UCSD-AML1 (cell line): ENCODE measurements around the gene BCLAF3.

Source experiments
- DNase-seq: peaks from one replicate; lab custom pipeline; 2025; ENCODE audit not compliant: unreplicated experiment; lab: John Stamatoyannopoulos, UW

Gene BCLAF3

GRCh38 chrX:19968276-19968675 is 22.6 kb downstream of the BCLAF3 start:
- DNase-seq, result no peak

DNA sequence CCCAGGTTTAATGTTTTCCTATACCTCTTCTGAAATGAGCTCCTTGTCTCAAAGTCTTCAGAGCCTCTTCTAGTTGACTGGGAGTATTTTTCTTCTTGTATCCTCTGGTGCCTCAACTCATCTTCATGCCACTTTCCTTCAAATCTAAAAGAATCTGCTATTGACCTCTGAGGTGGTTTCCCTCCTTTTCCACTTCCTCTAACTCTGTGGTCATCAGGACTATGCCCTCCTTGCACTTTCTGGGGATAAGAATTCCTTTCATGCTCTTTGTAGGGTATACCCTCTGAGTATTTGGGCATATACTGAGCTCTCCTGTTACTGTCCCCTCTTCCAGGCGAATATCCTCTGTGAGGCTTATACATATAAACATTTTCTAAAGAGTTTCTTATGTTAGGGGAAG is 24.8 kb downstream of the BCLAF3 start:
- DNase-seq, result no peak

- DNase-seq, result no peak
Measured at GRCh38 chrX:19964017-19964710, 26.7 kb downstream of the BCLAF3 start.

GRCh38 chrX:19960913-19961312 is 29.9 kb downstream of the BCLAF3 start:
- DNase-seq, result no peak

DNA sequence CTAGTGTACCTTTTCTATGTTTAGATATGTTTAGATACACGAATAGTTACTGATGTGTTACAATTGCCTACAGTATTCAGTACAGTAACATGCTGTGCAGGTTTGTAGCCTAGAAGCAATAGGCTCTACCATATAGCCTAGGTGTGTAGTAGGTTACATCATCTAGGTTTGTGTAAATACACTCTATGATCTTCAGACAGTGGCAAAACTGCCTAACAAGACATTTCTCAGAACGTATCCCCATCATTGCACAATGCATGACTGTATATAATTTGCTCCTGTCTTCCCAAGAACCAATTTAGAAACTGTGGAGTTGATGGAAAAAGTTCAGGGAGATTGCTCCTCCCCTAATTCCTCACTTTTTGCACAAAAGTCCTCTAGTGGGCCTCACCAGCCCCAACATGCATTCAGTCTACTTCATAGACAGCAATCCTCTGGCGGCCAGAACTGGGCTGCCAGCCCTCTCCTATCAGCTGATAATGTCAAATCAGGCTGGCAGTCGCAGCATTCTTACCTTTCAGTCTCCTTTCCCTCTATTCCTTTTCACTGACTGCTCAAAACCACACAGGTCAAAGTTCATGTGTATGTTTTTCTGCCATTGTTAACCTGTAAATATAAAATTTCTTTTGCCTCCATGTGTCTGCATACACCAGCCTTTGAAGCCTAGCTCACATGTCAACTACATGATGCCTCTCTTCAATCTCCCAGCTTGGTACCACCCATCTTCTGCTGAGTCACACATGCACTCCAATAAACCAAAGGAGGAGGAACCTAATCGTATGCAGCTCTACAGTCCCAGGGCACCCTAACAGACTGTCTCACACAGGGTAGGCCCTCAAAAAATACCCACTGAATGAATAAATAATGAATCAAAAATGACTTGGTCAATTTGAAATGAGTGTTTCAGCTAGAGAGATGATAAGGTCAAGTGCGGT is 32.0 kb downstream of the BCLAF3 start:
- DNase-seq, result no peak

DNA sequence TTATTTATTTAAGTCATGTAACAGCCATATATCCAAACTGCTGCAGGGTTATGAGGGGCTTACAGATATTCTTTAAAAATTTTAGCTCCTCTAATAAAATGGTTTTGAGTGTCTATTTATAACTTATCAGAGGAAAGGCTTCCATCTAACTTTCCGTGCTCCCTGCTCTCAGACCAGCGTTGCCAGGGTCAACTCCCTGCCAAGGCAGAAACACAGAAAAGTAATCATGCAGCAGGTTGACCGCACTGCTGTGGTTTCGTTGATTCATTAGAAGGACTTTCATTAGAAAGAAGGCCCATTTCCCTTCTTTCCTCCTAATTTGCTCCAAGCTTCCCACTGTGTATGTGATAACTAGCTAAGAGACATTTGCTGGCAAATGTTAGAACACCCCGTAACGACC is 33.9 kb downstream of the BCLAF3 start:
- no peak for DNase-seq

- no peak for DNase-seq
Measured at GRCh38 chrX:19956306-19956705, 34.6 kb downstream of the BCLAF3 start.

- DNase-seq, result no peak
Measured at GRCh38 chrX:19955306-19955705, 35.6 kb downstream of the BCLAF3 start.

- DNase-seq, result no peak
Measured at GRCh38 chrX:19954335-19955096, 36.3 kb downstream of the BCLAF3 start.

DNA sequence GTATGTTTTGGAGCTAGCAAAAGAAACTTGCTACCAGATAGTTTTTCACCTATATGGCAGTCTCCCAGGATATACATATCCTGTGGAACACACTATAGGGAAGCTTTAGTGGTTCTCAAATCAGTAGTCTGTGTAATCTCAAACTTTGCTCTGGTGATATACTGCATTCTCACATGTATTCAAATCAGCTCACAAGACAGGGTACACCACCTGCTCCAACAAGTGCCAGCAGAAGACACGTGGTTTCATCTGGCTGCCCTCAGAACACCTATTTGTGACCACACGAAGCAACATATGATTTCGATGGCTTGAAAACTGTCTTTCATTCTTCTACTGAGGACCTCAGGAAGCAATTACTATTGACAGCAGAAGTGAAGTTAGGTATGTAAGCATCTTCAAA is 37.7 kb downstream of the BCLAF3 start:
- DNase-seq, result no peak

- DNase-seq, result no peak
Measured at GRCh38 chrX:19949340-19949739, 41.5 kb downstream of the BCLAF3 start.

DNA sequence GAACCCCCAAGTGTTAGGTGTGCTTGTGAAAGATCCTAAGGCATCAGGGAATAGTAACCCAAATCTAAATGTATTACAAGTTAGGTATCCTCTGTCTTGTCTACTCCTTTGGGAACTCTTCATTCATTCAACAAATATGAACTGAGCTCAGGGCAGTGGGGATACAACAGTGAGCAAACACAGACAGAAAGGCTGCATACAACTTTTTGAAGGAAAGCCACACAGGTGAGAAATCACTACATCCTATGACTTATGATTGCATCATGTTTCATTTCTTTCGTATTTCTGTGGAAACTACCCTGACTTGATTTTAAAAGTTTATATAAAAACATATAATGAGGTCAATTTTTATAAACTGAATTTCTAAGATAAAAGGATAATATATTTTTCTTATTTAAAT is 43.2 kb downstream of the BCLAF3 start:
- DNase-seq, result no peak
